HG02884 (cell line): ENCODE data around the gene ATG16L2.
"Not testable (repeated sequence)": the region's sequence is repeated elsewhere in the genome, so short reads cannot be mapped to it uniquely, and the experiment has no call there.

Experiments used
- ATAC-seq: cut with Tn5 transposase; IDR thresholded peaks from one replicate; pipeline ENCODE4 v1.9.1; 2021; ENCODE audit warnings: mild to moderate bottlenecking, moderate library complexity; ENCODE audit not compliant: unreplicated experiment

The ATG16L2 gene

GRCh38 chr11:72840780-72841179, 26.6 kb downstream of the ATG16L2 start:
- ATAC-seq: no peak

- no peak for ATAC-seq
These were observed 27.2 kb downstream of the ATG16L2 start for GRCh38 chr11:72841397-72841796.

- ATAC-seq: no peak
These were observed 27.9 kb downstream of the ATG16L2 start for GRCh38 chr11:72842126-72842525.

GRCh38 chr11:72842653-72843330, 28.6 kb downstream of the ATG16L2 start:
- ATAC-seq: no peak

- ATAC-seq: no peak
These were observed 30.1 kb downstream of the ATG16L2 start for GRCh38 chr11:72844356-72844755.

GRCh38 chr11:72848846-72849466, 34.7 kb downstream of the ATG16L2 start:
- no peak for ATAC-seq

GRCh38 chr11:72850832-72851231, 36.6 kb downstream of the ATG16L2 start:
- ATAC-seq: no peak

- ATAC-seq: no peak
These were observed 37.5 kb downstream of the ATG16L2 start for GRCh38 chr11:72851726-72852125.

- ATAC-seq: no peak
These were observed 41.9 kb downstream of the ATG16L2 start for GRCh38 chr11:72856065-72856464.

GRCh38 chr11:72856551-72857345, 42.5 kb downstream of the ATG16L2 start:
- ATAC-seq: no peak

- not testable (repeated sequence) for ATAC-seq
These were observed 44.1 kb downstream of the ATG16L2 start for GRCh38 chr11:72858267-72858666.

- no peak for ATAC-seq
These were observed 44.9 kb downstream of the ATG16L2 start for GRCh38 chr11:72859126-72859525.

GRCh38 chr11:72860010-72860409, 45.8 kb downstream of the ATG16L2 start:
- ATAC-seq: no peak

- ATAC-seq: no peak
These were observed 46.4 kb downstream of the ATG16L2 start for GRCh38 chr11:72860592-72860991.

GRCh38 chr11:72863091-72863490, 48.9 kb downstream of the ATG16L2 start:
- no peak for ATAC-seq

GRCh38 chr11:72863916-72864315, 49.7 kb downstream of the ATG16L2 start:
- ATAC-seq: no peak

- ATAC-seq: no peak
These were observed 50.8 kb downstream of the ATG16L2 start for GRCh38 chr11:72864702-72865655.

- no peak for ATAC-seq
These were observed 53.8 kb downstream of the ATG16L2 start for GRCh38 chr11:72867970-72868369.

GRCh38 chr11:72869831-72870230, 55.6 kb downstream of the ATG16L2 start:
- no peak for ATAC-seq

GRCh38 chr11:72871119-72871518, 56.9 kb downstream of the ATG16L2 start:
- ATAC-seq: no peak

GRCh38 chr11:72872012-72872411, 57.8 kb downstream of the ATG16L2 start:
- ATAC-seq: no peak
